ENCODE data around the gene CHMP6.

Gene CHMP6

DNA sequence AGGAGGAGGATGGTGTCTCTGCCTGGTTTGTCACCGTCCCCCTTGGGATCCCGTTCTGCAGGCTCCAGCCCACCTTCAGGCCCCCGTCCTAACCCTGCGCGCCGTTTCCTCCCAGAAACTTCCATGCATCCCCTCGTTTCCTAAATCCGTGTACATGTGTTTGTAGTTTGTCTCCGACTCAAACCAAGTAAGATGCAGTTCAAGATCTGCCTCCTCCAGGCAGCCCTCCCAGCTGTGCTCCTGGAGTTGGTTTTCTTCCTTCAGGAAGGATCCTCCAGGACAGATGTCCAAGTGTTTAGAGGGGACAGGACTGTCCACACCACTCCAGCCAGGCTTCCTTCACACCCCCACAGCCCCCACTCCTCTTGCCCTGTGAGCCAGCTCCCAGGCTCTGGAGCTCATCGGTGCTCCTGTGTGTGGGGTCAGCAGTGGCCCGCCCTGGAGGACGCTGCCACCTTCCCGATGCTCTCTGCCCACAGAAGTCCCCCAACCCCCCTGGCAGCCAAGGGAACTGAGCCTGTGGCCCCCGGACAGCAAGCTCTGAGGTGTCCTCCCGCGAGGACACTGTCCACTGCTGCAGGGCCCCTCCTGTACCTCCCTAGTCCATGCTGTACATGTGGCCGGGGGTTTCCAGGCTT, 54.6 kb downstream of the CHMP6 start:
- no peak for DNase-seq

GRCh38 chr17:81046770-81047359, 55.2 kb downstream of the CHMP6 start:
- DNase-seq: no peak

DNA sequence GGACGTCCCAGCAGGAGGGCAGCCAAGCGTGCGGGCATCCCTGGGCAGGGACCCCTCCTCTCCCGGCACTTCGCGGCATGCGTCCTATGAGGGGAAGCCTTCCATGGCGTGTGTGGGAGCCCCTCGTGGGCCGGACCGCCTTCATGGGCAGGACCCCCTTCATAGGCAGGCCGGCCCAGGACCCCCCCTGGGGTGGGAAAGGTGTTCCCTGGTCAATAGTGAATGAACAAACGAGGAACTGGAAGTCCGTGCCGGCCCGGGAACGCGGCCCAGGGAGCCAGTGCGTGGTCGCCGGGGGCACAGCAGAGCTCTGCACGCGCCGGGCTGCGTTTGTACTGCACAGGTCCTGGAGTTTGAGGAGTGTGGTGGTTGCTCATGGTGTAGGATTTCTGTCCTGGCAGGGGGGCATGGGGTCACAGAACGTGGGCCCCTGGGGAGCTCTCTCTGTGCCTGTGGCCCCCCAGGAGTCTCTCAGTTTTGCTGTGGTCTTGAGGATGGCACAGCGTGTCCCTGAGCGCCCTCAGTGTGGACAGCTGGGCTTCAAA, 57.3 kb downstream of the CHMP6 start:
- DNase-seq: no peak

DNA sequence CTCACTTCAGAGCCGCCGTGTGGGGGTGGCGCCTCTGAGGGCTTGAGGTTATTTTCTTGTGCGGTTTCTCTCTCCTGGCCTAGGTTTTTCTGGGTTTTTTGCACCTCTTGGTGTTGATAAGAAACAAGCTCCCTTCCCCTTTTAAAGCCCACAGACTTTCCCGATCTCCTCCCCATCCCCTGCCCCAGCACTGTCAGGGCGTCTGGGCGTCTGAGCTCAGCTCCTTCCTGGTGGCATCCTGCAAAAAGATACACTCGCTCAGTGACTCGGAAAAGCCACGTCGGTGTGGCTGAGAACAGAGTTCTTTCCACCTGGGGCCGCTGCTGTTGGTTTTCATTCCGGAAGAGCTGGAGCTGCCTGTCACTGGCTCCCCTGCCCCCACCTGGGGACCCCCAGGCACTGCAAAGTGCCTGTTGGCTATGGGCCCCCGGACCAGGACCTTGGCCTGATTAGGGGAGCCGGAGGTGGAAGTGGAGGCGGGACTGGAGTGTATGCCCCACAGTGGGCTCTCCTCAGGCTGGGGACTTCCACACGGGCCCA, 57.8 kb downstream of the CHMP6 start:
- DNase-seq: no peak

Data from NCI-H2029 (cell line).